Activated naive CD4-positive, alpha-beta T cell treated with anti-CD3 and anti-CD28 coated beads for 36 hours (primary cell): ENCODE results near the gene GPR32. TPM values are rescaled to one million over a fixed set of nuclear protein-coding genes. Genes with fewer than 3 reads are reported as not detected.
A peak's percentile ranks its signal among the peaks of the same experiment; 100 is the strongest.

Experiments
- CTCF ChIA-PET: fragments of 350-600 bp; sonication (Branson Sonifier 250); formaldehyde crosslinking; loops from one replicate; lab custom pipeline; 2021; ENCODE audit warnings: antibody characterized with exemption; lab: Charles Lee
- DNase-seq: peaks from one replicate; pipeline ENCODE4 v3.0.0-alpha.2; 2020
- H3K27ac Mint-ChIP-seq: one replicate; pipeline ENCODE4 v1.8.0; 2021; ENCODE audit warnings: mild to moderate bottlenecking, mixed read lengths
- H3K27me3 Mint-ChIP-seq: one replicate; pipeline ENCODE4 v1.8.0; 2021; ENCODE audit warnings: low read depth, mixed read lengths
- H3K36me3 Mint-ChIP-seq: one replicate; pipeline ENCODE4 v1.8.0; 2021; ENCODE audit warnings: low read depth, mixed read lengths
- H3K4me1 Mint-ChIP-seq: one replicate; pipeline ENCODE4 v1.8.0; 2021; ENCODE audit warnings: low read depth, mixed read lengths
- H3K4me3 Mint-ChIP-seq: one replicate; pipeline ENCODE4 v1.8.0; 2021; ENCODE audit warnings: mild to moderate bottlenecking, moderate library complexity, mixed read lengths
- H3K9me3 Mint-ChIP-seq: one replicate; pipeline ENCODE4 v1.8.0; 2021; ENCODE audit warnings: mixed read lengths
- intact Hi-C: fragments of 100-400 bp; cut with micrococcal nuclease; formaldehyde crosslinking; loops from one replicate; pipeline ENCODE4 v1.15.1; 2023
- total RNA-seq, 2 experiments: library from RNA; stranded (reverse); gene quantifications; one replicate each; pipeline ENCODE4 v1.2.3, GENCODE V29; 2021

GPR32 gene
- total RNA-seq, 2 experiments from 2014 or later = not detected

- Mint-ChIP-seq H3K9me3 (no peaks in the 10 kb centered on the region), H3K36me3 (no peaks in the 10 kb centered on the region), H3K27ac (peak overlapping the region; percentile 37), H3K27me3 (peaks cover 64% of the 10 kb centered on the region), H3K4me3 (peak overlapping the region; percentile 67), H3K4me1 (peaks cover 43% of the 10 kb centered on the region)
- DNase-seq = peak; percentile 72
- CTCF ChIA-PET = no interaction called here
- intact Hi-C loops = loop anchor here (1.0 to 2.0 kb wide), 2 partner anchors 14 to 17 kb away; no protein-coding TSS in a partner anchor
These were observed 47.9 kb downstream of the GPR32 start for GRCh38 chr19:50817941-50818858.

GRCh38 chr19:50818859-50819472 lies 48.7 kb downstream of the GPR32 start:
- no peak overlapping the region for H3K27ac Mint-ChIP-seq
- peaks cover 65% of the 10 kb centered on the region for H3K27me3 Mint-ChIP-seq
- no peak for DNase-seq
- H3K9me3 Mint-ChIP-seq = no peaks in the 10 kb centered on the region
- H3K4me3 Mint-ChIP-seq = peak overlapping the region; percentile 67
- H3K4me1 Mint-ChIP-seq = peaks cover 43% of the 10 kb centered on the region
- CTCF ChIA-PET = no interaction called here
- H3K36me3 Mint-ChIP-seq = no peaks in the 10 kb centered on the region
- intact Hi-C loops = no loop called here

GRCh38 chr19:50819636-50820035 lies 49.4 kb downstream of the GPR32 start:
- no peak for DNase-seq
- Mint-ChIP-seq H3K9me3 (no peaks in the 10 kb centered on the region), H3K36me3 (no peaks in the 10 kb centered on the region), H3K4me1 (peaks cover 43% of the 10 kb centered on the region), H3K4me3 (no peak overlapping the region), H3K27me3 (peaks cover 62% of the 10 kb centered on the region), H3K27ac (no peak overlapping the region)
- intact Hi-C loops = no loop called here
- CTCF ChIA-PET = no interaction called here

- H3K27ac Mint-ChIP-seq = no peak overlapping the region
- intact Hi-C loops = no loop called here
- H3K36me3 Mint-ChIP-seq = no peaks in the 10 kb centered on the region
- H3K4me3 Mint-ChIP-seq = peak overlapping the region; percentile 31
- CTCF ChIA-PET = interaction anchor here (0.6 kb wide), 1 partner anchor 696 kb away, joined by 4 read pairs; no protein-coding TSS in a partner anchor
- DNase-seq = no peak
- H3K27me3 Mint-ChIP-seq = peaks cover 58% of the 10 kb centered on the region
- H3K9me3 Mint-ChIP-seq = no peaks in the 10 kb centered on the region
- H3K4me1 Mint-ChIP-seq = peaks cover 43% of the 10 kb centered on the region
These were observed 49.8 kb downstream of the GPR32 start for GRCh38 chr19:50820086-50820485.

- CTCF ChIA-PET = interaction anchor here (0.6 kb wide), 1 partner anchor 697 kb away, joined by 4 read pairs; no protein-coding TSS in a partner anchor
- peak; percentile 27 for DNase-seq
- Mint-ChIP-seq H3K4me1 (peaks cover 43% of the 10 kb centered on the region), H3K4me3 (peak overlapping the region; percentile 31), H3K27ac (no peak overlapping the region), H3K27me3 (peaks cover 57% of the 10 kb centered on the region), H3K36me3 (no peaks in the 10 kb centered on the region), H3K9me3 (no peaks in the 10 kb centered on the region)
- intact Hi-C loops = no loop called here
These were observed 50.4 kb downstream of the GPR32 start for GRCh38 chr19:50820549-50821247.

GRCh38 chr19:50821248-50821612 lies 51.0 kb downstream of the GPR32 start:
- peaks cover 57% of the 10 kb centered on the region for H3K27me3 Mint-ChIP-seq
- no peak for DNase-seq
- H3K27ac Mint-ChIP-seq = no peak overlapping the region
- peaks cover 42% of the 10 kb centered on the region for H3K4me1 Mint-ChIP-seq
- H3K9me3 Mint-ChIP-seq = no peaks in the 10 kb centered on the region
- CTCF ChIA-PET = no interaction called here
- intact Hi-C loops = no loop called here
- no peak overlapping the region for H3K4me3 Mint-ChIP-seq
- no peaks in the 10 kb centered on the region for H3K36me3 Mint-ChIP-seq

Other genes with a start within 250 kb of the GPR32 start
- not detected for gene LRRC4B, start 202.0 kb upstream of the GPR32 start, total RNA-seq
- not detected for gene SYT3, start 130.6 kb upstream of the GPR32 start, total RNA-seq
- gene C19orf81, start 121.0 kb upstream of the GPR32 start, total RNA-seq = 1 to 10 TPM; 1.5 to 1.7 TPM
- not detected for gene SHANK1, start 50.7 kb upstream of the GPR32 start, total RNA-seq
- gene CLEC11A, start 47.1 kb upstream of the GPR32 start, total RNA-seq = 1 to 10 TPM in 1 of 2 experiments, under 1 TPM in 1; 0.69 to 1.4 TPM
- not detected for gene ACP4, start 20.0 kb downstream of the GPR32 start, total RNA-seq
- 1 to 10 TPM in 1 of 2 experiments, under 1 TPM in 1; 0.79 to 1.1 TPM for gene KLK1, start 53.3 kb downstream of the GPR32 start, total RNA-seq
- not detected for gene KLK15, start 63.1 kb downstream of the GPR32 start, total RNA-seq
- not detected for gene KLK3, start 84.5 kb downstream of the GPR32 start, total RNA-seq
- not detected for gene KLK2, start 103.0 kb downstream of the GPR32 start, total RNA-seq
- not detected for gene KLK4, start 140.9 kb downstream of the GPR32 start, total RNA-seq
- gene KLK5, start 182.6 kb downstream of the GPR32 start, total RNA-seq = not detected
- not detected for gene KLK6, start 199.1 kb downstream of the GPR32 start, total RNA-seq
- gene KLK7, start 213.5 kb downstream of the GPR32 start, total RNA-seq = not detected
- not detected for gene KLK8, start 231.1 kb downstream of the GPR32 start, total RNA-seq
- not detected for gene KLK10, start 249.2 kb downstream of the GPR32 start, total RNA-seq